ENCODE results near the gene NRARP. TPM values are rescaled to one million over a fixed set of nuclear protein-coding genes. Genes with fewer than 3 reads are reported as not detected.

Gene NRARP
- total RNA-seq, 2 experiments from 2014 or later, result 1.2 to 1.7 TPM

- peaks cover 53% of the 10 kb centered on the region for H3K27me3 Mint-ChIP-seq
- H3K4me1 Mint-ChIP-seq, result peaks cover 8% of the 10 kb centered on the region
- no peak overlapping the region for H3K27ac Mint-ChIP-seq
- POLR2A ChIA-PET, result no interaction called here
- peak; percentile 87 for DNase-seq
- no peak overlapping the region for H3K4me3 Mint-ChIP-seq
- no peaks in the 10 kb centered on the region for H3K36me3 Mint-ChIP-seq
- peak; percentile 78 for ATAC-seq (ENCODE audit: low read depth)
- H3K9me3 Mint-ChIP-seq, result no peaks in the 10 kb centered on the region
These were observed 6.7 kb downstream of the NRARP start for GRCh38 chr9:137295238-137295811.

- Mint-ChIP-seq H3K27me3 (peaks cover 48% of the 10 kb centered on the region), H3K4me3 (peak overlapping the region; percentile 4), H3K27ac (no peak overlapping the region), H3K9me3 (no peaks in the 10 kb centered on the region), H3K4me1 (peaks cover 6% of the 10 kb centered on the region), H3K36me3 (no peaks in the 10 kb centered on the region)
- peak; percentile 42 for DNase-seq
- ATAC-seq (ENCODE audit: low read depth), result peak; percentile 31
- POLR2A ChIA-PET, result interaction anchor here (1.3 kb wide), 1 partner anchor 17 kb away, joined by 4 read pairs; the partner anchor contains the start of gene TOR4A
These were observed 7.3 kb downstream of the NRARP start for GRCh38 chr9:137294681-137295237.

GRCh38 chr9:137294091-137294680, 7.9 kb downstream of the NRARP start:
- H3K4me1 Mint-ChIP-seq, result peaks cover 6% of the 10 kb centered on the region
- no peaks in the 10 kb centered on the region for H3K9me3 Mint-ChIP-seq
- H3K27me3 Mint-ChIP-seq, result peaks cover 44% of the 10 kb centered on the region
- H3K36me3 Mint-ChIP-seq, result no peaks in the 10 kb centered on the region
- peak overlapping the region; percentile 4 for H3K4me3 Mint-ChIP-seq
- H3K27ac Mint-ChIP-seq, result no peak overlapping the region
- peak; percentile 29 for DNase-seq
- POLR2A ChIA-PET, result interaction anchor here (1.2 to 1.3 kb wide), 2 partner anchors 8 to 17 kb away, joined by 3 to 4 read pairs; partner anchors contain the start of genes NRARP and TOR4A
- ATAC-seq (ENCODE audit: low read depth), result peak; percentile 34

- H3K9me3 Mint-ChIP-seq, result no peaks in the 10 kb centered on the region
- peaks cover 38% of the 10 kb centered on the region for H3K27me3 Mint-ChIP-seq
- H3K36me3 Mint-ChIP-seq, result no peaks in the 10 kb centered on the region
- DNase-seq, result no peak
- H3K4me3 Mint-ChIP-seq, result no peak overlapping the region
- POLR2A ChIA-PET, result interaction anchor here (1.2 to 1.3 kb wide), 2 partner anchors 8 to 16 kb away, joined by 3 to 4 read pairs; partner anchors contain the start of genes NRARP and TOR4A
- H3K4me1 Mint-ChIP-seq, result peaks cover 6% of the 10 kb centered on the region
- ATAC-seq (ENCODE audit: low read depth), result no peak
- no peak overlapping the region for H3K27ac Mint-ChIP-seq
These were observed 8.5 kb downstream of the NRARP start for GRCh38 chr9:137293482-137294090.

- H3K36me3 Mint-ChIP-seq, result no peaks in the 10 kb centered on the region
- peaks cover 34% of the 10 kb centered on the region for H3K27me3 Mint-ChIP-seq
- H3K9me3 Mint-ChIP-seq, result no peaks in the 10 kb centered on the region
- no peak overlapping the region for H3K27ac Mint-ChIP-seq
- no peak overlapping the region for H3K4me3 Mint-ChIP-seq
- ATAC-seq (ENCODE audit: low read depth), result no peak
- POLR2A ChIA-PET, result no interaction called here
- no peak for DNase-seq
- H3K4me1 Mint-ChIP-seq, result peaks cover 6% of the 10 kb centered on the region
These were observed 9.0 kb downstream of the NRARP start for GRCh38 chr9:137293094-137293481.

- peak; percentile 49 for DNase-seq
- ATAC-seq (ENCODE audit: low read depth), result peak; percentile 77
- POLR2A ChIA-PET, result interaction anchor here (1.5 kb wide), 1 partner anchor 46 kb away, joined by 4 read pairs; the partner anchor contains the start of gene TUBB4B
- Mint-ChIP-seq H3K9me3 (no peaks in the 10 kb centered on the region), H3K27ac (no peak overlapping the region), H3K4me3 (no peak overlapping the region), H3K4me1 (peaks cover 4% of the 10 kb centered on the region), H3K36me3 (no peaks in the 10 kb centered on the region), H3K27me3 (no peaks in the 10 kb centered on the region)
These were observed 15.1 kb downstream of the NRARP start for GRCh38 chr9:137286975-137287383.

GRCh38 chr9:137281345-137282116, 20.5 kb downstream of the NRARP start:
- peaks cover 4% of the 10 kb centered on the region for H3K4me1 Mint-ChIP-seq
- H3K4me3 Mint-ChIP-seq, result no peak overlapping the region
- peak; percentile 27 for DNase-seq
- no peak for ATAC-seq (ENCODE audit: low read depth)
- no peaks in the 10 kb centered on the region for H3K27me3 Mint-ChIP-seq
- H3K36me3 Mint-ChIP-seq, result no peaks in the 10 kb centered on the region
- POLR2A ChIA-PET, result no interaction called here
- H3K27ac Mint-ChIP-seq, result no peak overlapping the region
- no peaks in the 10 kb centered on the region for H3K9me3 Mint-ChIP-seq

GRCh38 chr9:137280474-137281344, 21.4 kb downstream of the NRARP start:
- H3K27me3 Mint-ChIP-seq, result no peaks in the 10 kb centered on the region
- H3K27ac Mint-ChIP-seq, result no peak overlapping the region
- peaks cover 4% of the 10 kb centered on the region for H3K4me1 Mint-ChIP-seq
- peak; percentile 44 for DNase-seq
- no peak for ATAC-seq (ENCODE audit: low read depth)
- POLR2A ChIA-PET, result interaction anchor here (0.5 kb wide), 1 partner anchor 133 kb away, joined by 3 read pairs; no protein-coding TSS in a partner anchor
- H3K4me3 Mint-ChIP-seq, result no peak overlapping the region
- no peaks in the 10 kb centered on the region for H3K36me3 Mint-ChIP-seq
- no peaks in the 10 kb centered on the region for H3K9me3 Mint-ChIP-seq

GRCh38 chr9:137279741-137280473, 22.2 kb downstream of the NRARP start:
- peaks cover 5% of the 10 kb centered on the region for H3K4me1 Mint-ChIP-seq
- DNase-seq (peak; percentile 33), ATAC-seq (ENCODE audit: low read depth) (no peak)
- H3K27ac Mint-ChIP-seq, result no peak overlapping the region
- H3K36me3 Mint-ChIP-seq, result no peaks in the 10 kb centered on the region
- no peak overlapping the region for H3K4me3 Mint-ChIP-seq
- H3K27me3 Mint-ChIP-seq, result no peaks in the 10 kb centered on the region
- no peaks in the 10 kb centered on the region for H3K9me3 Mint-ChIP-seq
- POLR2A ChIA-PET, result interaction anchor here (0.5 to 1.1 kb wide), 2 partner anchors 39 to 134 kb away, joined by 3 read pairs; partner anchors contain the start of gene TUBB4B

- ATAC-seq (ENCODE audit: low read depth) (no peak), DNase-seq (peak; percentile 28)
- Mint-ChIP-seq H3K4me1 (peaks cover 5% of the 10 kb centered on the region), H3K27me3 (no peaks in the 10 kb centered on the region), H3K27ac (no peak overlapping the region), H3K9me3 (no peaks in the 10 kb centered on the region), H3K36me3 (peaks cover 4% of the 10 kb centered on the region), H3K4me3 (no peak overlapping the region)
- POLR2A ChIA-PET, result interaction anchor here (1.1 kb wide), 1 partner anchor 38 kb away, joined by 3 read pairs; the partner anchor contains the start of gene TUBB4B
These were observed 23.1 kb downstream of the NRARP start for GRCh38 chr9:137278721-137279711.

Measured in activated naive CD8-positive, alpha-beta T cell treated with anti-CD3 and anti-CD28 coated beads, Interleukin-2, amount 10 ng/mL, durations not matched to agents 7 days and 5 days (primary cell).